Hematopoietic multipotent progenitor cell treated with erythropoietin and hydrocortisone succinate and interleukin-3 and kit ligand, for 8 days (in vitro differentiated cells): ENCODE measurements around the gene KIF5C.

Experiments used
- DNase-seq: peaks from one replicate; pipeline ENCODE4 v3.0.0-alpha.2; 2015

Gene KIF5C

GRCh38 chr2:149021271-149021719, 146.3 kb downstream of the KIF5C start:
- no peak for DNase-seq

DNA sequence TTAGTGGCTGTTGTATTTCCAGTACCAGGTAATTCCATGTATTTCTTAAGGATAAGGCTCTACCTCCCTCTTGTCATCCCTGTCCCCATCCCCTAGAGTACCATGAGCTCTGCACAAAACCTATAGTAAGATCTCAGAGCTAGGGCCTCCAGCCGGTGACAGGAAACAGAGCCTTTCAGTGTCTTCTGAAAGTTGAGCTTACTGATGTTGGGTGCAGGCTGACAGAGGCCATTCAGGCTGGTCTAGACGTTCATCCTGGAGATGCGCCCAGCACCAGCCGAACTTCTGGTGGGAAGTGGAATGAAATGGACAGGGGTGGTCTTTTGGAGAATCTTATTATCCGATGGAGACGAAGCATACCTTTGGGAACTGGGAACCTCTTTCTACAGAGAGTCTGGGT, 146.7 kb downstream of the KIF5C start:
- DNase-seq, result no peak

DNA sequence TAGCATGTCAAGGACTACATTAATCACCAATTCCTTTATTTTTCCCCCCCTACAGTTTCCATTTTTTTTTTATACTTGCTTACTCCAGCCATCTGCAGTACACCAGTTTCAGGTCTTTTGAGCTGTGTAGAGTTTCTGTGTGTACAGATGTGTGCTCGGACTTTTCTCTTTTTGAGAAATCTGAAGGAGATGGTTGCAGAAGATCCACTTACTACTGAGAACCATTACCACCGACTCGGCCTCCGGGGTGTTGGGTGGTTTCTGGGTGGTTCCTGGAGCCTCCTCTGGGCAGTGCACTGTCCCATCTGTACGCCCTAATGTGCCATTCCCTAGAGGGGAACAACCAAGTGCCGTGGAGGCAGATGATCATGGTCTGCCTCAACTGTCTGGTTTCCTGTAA, 148.1 kb downstream of the KIF5C start:
- no peak for DNase-seq

GRCh38 chr2:149027590-149028250, 152.7 kb downstream of the KIF5C start:
- no peak for DNase-seq

GRCh38 chr2:149028377-149028776, 153.3 kb downstream of the KIF5C start:
- no peak for DNase-seq

- DNase-seq, result no peak
Measured at GRCh38 chr2:149028891-149029290, 153.9 kb downstream of the KIF5C start.

- no peak for DNase-seq
Measured at GRCh38 chr2:149029307-149029965, 154.4 kb downstream of the KIF5C start.

- DNase-seq, result no peak
Measured at GRCh38 chr2:149031396-149031795, 156.4 kb downstream of the KIF5C start.

GRCh38 chr2:149033716-149034115, 158.7 kb downstream of the KIF5C start:
- no peak for DNase-seq

- no peak for DNase-seq
Measured at GRCh38 chr2:149034406-149034805, 159.4 kb downstream of the KIF5C start.

- DNase-seq, result no peak
Measured at GRCh38 chr2:149036507-149037293, 161.7 kb downstream of the KIF5C start.

- DNase-seq, result no peak
Measured at GRCh38 chr2:149037851-149038250, 162.8 kb downstream of the KIF5C start.

DNA sequence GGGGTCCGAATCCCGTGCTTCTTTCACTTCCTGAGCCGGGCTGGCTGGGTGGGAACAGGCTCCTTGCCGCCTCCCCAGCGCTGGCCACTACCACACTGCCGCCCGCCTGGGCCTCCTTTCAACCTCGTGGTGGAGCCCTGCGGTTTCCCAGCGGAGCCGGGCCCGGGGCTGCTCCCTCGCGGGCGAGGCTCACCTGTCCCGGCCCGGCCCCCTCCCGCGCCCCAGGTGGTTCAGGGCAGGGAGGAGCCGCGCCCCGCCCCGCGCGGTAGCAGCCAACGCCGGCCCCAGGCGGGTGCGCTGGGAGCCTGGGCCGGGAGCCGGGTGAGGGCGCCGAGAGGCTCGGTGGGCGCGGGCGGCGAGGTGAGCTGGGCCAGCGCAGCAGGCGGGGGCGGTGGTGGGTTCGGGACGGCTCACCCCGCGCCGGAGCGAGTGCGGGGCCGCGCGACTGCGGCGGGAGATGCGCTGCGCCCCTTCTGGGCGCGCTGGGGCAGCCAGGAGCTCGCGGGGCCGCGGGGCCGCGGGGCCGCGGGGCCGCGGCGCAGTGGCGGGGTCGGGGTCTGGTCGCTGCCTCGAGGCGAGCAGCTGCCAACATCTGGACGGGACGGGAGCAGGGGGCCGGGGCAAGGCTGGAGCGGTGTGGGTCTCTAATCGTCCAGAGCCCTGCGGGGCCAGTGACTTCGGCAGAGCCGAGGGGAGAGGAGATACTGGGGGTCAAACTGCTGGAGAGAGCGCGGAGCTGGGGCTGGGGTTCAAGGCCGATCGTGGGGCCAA, 163.6 kb downstream of the KIF5C start, which contains the start of gene LYPD6B:
Gene LYPD6B (plus strand): TSS at position 258 of the 771 bp plus-strand sequence. CDS start 92,250 bp downstream, outside the sequence.
- no peak for DNase-seq

GRCh38 chr2:149039213-149039724, 164.2 kb downstream of the KIF5C start:
- DNase-seq, result no peak

DNA sequence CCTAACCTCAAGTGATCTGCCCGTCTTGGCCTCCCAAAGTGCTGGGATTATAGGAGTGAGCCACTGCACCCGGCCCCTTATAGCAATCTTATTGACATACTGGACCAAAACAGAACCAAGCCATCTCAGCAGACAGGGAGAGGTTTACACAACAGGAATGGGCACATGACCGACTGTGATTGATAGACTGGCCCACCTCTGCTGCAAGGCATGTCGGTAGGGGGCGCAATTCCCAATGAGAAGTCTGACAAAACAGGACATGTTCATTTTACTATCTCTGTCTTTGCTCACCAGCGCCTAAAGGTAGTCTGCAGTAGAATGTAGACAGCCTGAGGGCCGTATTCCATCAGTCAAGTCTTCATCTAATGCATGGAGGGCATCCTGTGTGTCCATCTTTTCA, 165.4 kb downstream of the KIF5C start:
- DNase-seq, result peak; percentile 43

DNA sequence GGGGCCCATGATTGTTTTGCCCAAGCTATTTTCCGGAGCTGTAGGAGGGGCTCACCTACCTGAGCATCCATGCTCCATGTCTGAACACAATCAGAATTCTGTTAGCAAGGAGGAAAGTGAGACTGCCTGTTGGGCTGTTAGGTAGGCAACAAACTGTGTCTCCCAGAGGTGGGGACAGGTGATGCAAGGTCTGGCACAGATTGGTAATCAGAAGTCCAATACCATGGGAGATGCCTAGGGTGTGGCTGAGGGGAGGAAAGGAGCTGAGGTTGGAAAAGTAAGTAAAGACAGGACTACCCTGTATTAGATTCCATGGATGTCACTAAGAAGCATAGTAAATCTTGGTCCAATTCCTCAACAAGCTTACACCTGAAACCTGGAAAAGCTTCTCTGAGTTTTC, 166.5 kb downstream of the KIF5C start:
- DNase-seq, result no peak

- no peak for DNase-seq
Measured at GRCh38 chr2:149042881-149043280, 167.9 kb downstream of the KIF5C start.

DNA sequence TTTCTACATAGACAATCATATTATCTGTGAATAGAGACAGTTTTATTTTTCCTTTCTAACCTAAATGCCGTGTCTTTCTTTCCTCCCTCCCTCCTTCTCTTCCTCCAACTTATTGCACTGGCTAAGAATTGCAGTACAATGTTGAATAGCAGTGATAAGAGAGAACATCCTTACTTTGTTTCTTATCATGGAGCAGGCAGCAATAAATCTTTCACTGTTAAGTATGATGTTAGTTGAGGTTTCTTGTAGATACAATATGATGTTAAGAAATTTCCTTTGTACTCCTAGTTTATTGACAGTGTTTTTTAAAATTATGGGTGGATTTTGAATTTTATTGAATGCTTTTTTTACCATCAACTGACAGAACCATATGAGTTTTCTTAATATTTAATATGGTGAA, 169.5 kb downstream of the KIF5C start:
- no peak for DNase-seq

DNA sequence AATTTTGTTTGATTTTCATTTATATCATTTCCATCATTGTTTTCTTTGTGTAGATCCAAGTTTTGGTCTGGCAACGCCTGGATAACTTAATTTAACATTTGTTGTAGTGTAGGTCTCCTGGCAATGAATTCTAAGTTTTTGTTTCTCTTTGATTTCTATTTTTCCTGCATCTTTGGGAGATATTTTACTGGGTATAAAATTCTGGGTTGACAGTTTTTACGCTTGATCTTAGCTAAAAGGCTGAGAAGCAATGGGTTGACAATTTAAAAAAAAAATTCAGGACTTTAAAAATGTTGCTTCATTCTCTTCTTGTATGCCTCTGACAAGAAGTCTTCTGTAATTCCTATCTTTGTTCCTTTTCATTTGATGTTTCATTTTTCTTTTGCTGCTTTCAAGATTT, 172.1 kb downstream of the KIF5C start:
- DNase-seq, result no peak

- no peak for DNase-seq
Measured at GRCh38 chr2:149049142-149049541, 174.1 kb downstream of the KIF5C start.

DNA sequence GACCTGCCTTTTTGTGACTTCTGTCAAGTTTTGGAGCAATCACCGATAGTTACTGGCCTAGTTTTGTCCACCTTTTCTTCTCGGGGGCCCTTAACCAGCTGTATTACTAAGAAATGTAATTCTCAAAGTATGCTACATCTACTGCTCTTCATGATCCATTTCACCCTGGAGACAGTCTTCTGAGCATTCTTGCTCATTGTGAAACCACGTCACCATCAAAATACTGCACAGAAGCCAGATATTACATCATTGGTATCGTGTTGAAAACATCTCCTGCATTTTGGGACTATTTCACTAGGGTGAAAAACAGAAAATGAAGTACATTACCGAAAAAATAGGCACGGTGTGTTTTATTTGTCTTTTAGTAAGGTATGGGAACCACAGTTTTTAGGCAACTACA, 175.2 kb downstream of the KIF5C start:
- DNase-seq, result no peak

DNA sequence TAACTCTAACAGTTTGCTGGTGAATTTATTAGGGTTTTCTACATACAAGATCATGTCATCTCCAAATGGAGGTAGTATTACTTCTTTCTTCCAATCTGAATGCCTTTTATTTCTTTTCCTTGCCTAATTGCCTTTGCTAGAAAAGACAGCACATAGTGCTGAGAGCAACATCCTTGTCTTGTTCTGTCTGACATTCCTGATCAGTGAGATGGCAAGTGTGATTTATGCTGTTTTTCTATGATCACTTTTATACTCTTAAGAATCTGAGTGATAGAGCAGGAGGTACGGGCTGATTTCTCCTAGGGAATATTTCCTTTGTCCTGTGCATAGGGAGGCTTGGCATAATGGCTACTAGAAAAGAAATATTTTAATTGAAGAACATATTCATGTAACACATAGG, 180.7 kb downstream of the KIF5C start:
- DNase-seq, result no peak
